C4-2B (cell line): ENCODE results near the gene TTC5.

ENCODE experiments used
- CTCF ChIP-seq: fragments of 450-650 bp; conservative IDR thresholded peaks from 2 replicates; pipeline ENCODE4 v1.5.1; 2017; ENCODE audit warnings: mild to moderate bottlenecking
- ZFX ChIP-seq: fragments of 450-650 bp; IDR thresholded peaks from 2 replicates; pipeline ENCODE4 v1.6.1; 2017

GRCh38 chr14:20341646-20342045, 35.9 kb upstream of the TTC5 start:
- TF ChIP-seq CTCF (no peak), ZFX (no peak)
